Nephron progenitor cell (in vitro differentiated cells): Measurements from ENCODE around the gene FOXI1.

Experiments
- DNase-seq: peaks from one replicate; pipeline ENCODE4 v3.0.0; 2021
- H3K27ac Mint-ChIP-seq: 2 replicates; pipeline ENCODE4 v1.8.0; 2021; ENCODE audit warnings: mild to moderate bottlenecking, moderate library complexity, mixed read lengths
- H3K27me3 Mint-ChIP-seq: 2 replicates; pipeline ENCODE4 v1.8.0; 2021; ENCODE audit warnings: mild to moderate bottlenecking, low read depth, mixed read lengths; ENCODE audit not compliant: poor library complexity
- H3K36me3 Mint-ChIP-seq: 2 replicates; pipeline ENCODE4 v1.8.0; 2021; ENCODE audit warnings: low read depth, mixed read lengths
- H3K4me1 Mint-ChIP-seq: 2 replicates; pipeline ENCODE4 v1.8.0; 2021; ENCODE audit warnings: mixed read lengths
- H3K4me3 Mint-ChIP-seq: 2 replicates; pipeline ENCODE4 v1.8.0; 2021; ENCODE audit warnings: mild to moderate bottlenecking, moderate library complexity, mixed read lengths
- H3K9me3 Mint-ChIP-seq: 2 replicates; pipeline ENCODE4 v1.8.0; 2021; ENCODE audit warnings: mild to moderate bottlenecking, moderate library complexity, mixed read lengths
- TF ChIP-seq, protein P1 (sequence below): fragments of 200-600 bp; sonication (generic); IDR thresholded peaks from 2 replicates; pipeline ENCODE4 v1.5.0; 2021; ENCODE audit warnings: antibody characterized with exemption

Gene FOXI1

DNA sequence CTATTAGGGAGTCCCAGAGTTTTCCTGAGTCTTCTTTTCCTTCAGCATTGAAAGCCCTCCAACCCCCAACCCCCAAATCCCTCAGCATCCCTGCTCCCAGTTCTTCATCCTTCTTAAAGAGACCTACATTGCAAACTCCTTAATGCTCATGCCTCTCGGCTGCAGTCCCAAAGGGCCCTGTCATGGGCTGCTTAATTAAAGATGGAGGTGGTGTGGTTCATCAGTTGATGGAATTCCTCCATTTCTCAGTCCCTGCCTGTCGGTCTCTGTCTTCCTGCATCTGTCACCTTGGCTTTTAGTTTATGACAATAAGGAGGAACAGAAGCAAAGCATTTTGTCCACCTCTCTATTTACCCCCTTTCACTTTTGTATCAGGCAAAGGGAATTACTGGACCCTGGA lies 2.0 kb downstream of the FOXI1 start:
- H3K4me1 Mint-ChIP-seq: peaks cover 13% of the 10 kb centered on the region
- H3K27me3 Mint-ChIP-seq: peaks cover 17% of the 10 kb centered on the region
- TF ChIP-seq, protein P1, sequence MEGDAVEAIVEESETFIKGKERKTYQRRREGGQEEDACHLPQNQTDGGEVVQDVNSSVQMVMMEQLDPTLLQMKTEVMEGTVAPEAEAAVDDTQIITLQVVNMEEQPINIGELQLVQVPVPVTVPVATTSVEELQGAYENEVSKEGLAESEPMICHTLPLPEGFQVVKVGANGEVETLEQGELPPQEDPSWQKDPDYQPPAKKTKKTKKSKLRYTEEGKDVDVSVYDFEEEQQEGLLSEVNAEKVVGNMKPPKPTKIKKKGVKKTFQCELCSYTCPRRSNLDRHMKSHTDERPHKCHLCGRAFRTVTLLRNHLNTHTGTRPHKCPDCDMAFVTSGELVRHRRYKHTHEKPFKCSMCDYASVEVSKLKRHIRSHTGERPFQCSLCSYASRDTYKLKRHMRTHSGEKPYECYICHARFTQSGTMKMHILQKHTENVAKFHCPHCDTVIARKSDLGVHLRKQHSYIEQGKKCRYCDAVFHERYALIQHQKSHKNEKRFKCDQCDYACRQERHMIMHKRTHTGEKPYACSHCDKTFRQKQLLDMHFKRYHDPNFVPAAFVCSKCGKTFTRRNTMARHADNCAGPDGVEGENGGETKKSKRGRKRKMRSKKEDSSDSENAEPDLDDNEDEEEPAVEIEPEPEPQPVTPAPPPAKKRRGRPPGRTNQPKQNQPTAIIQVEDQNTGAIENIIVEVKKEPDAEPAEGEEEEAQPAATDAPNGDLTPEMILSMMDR: no peak
- no peak for DNase-seq
- H3K27ac Mint-ChIP-seq: peak overlapping the region; percentile 39
- H3K9me3 Mint-ChIP-seq: no peaks in the 10 kb centered on the region
- H3K4me3 Mint-ChIP-seq: no peak overlapping the region
- H3K36me3 Mint-ChIP-seq: no peaks in the 10 kb centered on the region

DNA sequence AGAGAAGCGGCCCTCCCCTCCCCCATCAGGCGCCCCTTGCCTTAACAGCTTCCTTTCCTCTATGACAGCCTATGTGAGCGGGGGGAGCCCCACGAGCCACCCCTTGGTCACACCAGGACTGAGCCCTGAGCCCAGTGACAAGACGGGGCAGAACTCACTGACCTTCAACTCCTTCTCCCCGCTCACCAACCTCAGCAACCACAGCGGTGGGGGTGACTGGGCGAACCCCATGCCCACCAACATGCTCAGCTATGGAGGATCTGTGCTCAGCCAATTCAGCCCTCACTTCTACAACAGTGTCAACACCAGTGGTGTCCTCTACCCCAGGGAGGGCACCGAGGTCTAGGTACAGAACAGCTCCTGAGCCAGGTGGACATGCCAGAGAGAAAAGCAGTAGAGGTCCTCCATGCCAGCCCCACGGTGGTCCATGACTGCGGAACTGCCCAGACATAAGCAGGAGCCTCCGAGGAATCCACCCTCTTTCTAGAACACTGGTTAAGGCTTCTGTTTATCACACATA lies 2.6 kb downstream of the FOXI1 start:
- Mint-ChIP-seq H3K27ac (no peak overlapping the region), H3K9me3 (no peaks in the 10 kb centered on the region), H3K4me1 (peaks cover 13% of the 10 kb centered on the region), H3K27me3 (peaks cover 17% of the 10 kb centered on the region), H3K36me3 (no peaks in the 10 kb centered on the region), H3K4me3 (no peak overlapping the region)
- TF ChIP-seq, protein P1: no peak
- no peak for DNase-seq

DNA sequence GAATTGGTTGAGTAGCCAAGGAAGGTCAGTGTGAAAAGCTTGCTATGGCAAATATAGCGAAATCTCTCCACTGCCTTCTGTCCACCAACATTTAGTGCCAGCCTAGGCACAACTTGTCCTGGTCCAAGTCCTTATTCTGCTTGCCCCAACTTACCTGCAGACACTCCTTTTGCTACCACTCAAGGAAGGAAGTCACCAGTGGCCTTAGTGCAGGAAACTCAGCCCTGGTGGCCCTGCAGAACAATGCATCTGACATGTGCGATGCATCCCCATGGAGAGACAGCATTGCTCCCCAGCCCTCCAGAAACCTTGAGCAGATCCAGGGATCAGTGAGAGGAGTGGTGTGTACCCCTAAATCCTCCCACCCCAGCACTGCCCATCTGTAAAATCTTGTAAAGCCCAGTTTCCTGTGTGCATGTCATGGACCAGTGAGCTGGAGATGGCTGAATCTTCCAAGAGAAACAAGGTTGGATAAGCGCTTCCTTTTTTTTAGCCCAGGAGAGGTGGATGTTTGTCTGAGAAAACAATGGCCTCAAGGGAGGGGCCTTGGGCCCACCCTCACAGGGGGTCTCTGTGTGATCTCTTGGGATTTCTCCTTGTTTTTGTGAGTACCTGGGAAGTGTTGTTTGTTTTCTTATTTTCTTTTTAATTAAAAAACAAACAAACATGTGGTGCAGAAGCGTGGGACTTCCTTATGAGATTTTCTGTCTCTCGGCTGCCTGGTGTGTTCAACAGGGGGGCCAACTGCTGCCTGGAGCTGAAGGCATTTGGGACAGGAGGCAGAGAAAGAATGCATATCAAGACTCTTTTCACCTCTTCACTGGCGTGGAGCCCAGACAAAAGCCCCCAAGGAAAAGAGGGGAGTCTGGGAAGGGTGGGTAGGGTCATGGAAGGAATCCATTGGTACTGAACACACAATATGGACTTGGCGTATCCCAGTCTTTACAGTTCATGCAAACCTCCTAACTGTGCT lies 3.6 kb downstream of the FOXI1 start:
- Mint-ChIP-seq H3K36me3 (no peaks in the 10 kb centered on the region), H3K9me3 (no peaks in the 10 kb centered on the region), H3K27me3 (peaks cover 17% of the 10 kb centered on the region), H3K4me1 (peaks cover 13% of the 10 kb centered on the region), H3K27ac (peak overlapping the region; percentile 42), H3K4me3 (no peak overlapping the region)
- TF ChIP-seq, protein P1: no peak
- no peak for DNase-seq

DNA sequence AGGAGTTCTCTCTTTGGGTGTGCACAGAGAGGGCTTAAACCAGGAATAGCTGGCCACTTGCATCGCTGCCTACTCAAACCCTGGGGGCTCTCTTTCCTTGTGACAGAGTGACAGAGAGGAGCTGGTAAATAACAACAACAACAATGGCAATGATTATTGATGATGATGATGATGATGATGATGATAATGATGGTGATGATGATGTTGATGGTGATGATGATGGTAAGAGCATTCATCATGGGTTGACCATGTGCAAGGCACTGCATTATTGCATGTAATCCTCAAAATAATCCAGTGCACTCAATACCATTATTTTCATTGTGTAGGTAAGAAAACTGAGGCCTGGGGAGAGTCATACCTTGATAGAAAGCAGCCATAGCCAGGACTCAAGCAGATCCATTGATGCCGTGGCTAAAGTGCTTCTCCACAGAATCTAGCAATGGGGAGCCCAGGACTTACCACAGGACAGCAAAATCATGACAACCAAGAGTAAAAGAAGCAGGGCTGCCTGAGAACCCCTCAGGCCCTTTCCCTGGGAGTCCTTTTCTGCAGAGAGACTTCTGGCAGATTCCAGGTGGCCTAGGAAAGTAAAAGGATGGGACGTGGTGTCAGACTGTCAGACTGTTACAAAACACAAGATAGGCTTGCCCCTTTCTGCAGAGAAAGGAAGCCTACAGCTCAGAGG lies 4.8 kb downstream of the FOXI1 start:
- no peaks in the 10 kb centered on the region for H3K36me3 Mint-ChIP-seq
- no peak overlapping the region for H3K27ac Mint-ChIP-seq
- H3K4me1 Mint-ChIP-seq: peaks cover 8% of the 10 kb centered on the region
- DNase-seq: no peak
- no peak overlapping the region for H3K4me3 Mint-ChIP-seq
- peaks cover 21% of the 10 kb centered on the region for H3K27me3 Mint-ChIP-seq
- H3K9me3 Mint-ChIP-seq: peaks cover 11% of the 10 kb centered on the region
- TF ChIP-seq, protein P1: no peak

DNA sequence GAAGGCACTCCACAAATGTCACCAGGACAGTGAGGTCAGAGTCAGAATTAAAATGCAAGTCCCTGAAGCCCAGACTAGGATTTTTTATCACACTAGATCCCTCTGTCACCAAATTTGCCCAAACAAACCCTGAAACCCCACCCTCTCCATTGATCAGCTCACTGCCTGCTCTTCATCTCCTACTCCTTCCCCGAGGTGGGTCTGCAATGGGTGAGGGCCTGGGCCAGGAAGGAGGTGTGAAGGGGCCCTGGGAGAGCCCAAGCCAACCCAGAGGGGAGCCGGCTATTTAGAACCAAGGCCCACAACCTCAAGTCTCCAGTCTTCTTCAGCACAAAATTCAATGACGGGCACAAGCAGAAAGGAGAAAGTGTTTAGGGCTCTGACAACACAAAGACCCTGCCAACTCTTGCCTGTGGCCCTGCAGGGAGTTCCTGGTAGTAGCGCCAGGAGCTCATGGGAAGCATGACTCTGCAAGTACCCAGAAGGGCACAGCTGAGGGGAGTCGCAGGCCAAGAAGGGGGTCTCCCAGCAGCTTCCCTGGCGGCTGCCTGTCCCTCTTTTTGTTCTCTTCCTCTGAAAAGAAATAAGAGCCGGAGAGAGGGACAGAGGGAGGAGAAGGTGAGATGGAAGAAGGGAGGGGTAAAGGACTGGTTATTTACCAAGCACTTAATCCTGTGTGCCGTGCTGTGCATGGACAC lies 5.5 kb downstream of the FOXI1 start:
- peaks cover 8% of the 10 kb centered on the region for H3K4me1 Mint-ChIP-seq
- DNase-seq: no peak

More for the DNA sequence above, 5.5 kb downstream of the FOXI1 start:
- Mint-ChIP-seq H3K4me3 (no peak overlapping the region), H3K27me3 (peaks cover 25% of the 10 kb centered on the region), H3K36me3 (no peaks in the 10 kb centered on the region), H3K27ac (peak overlapping the region; percentile 51), H3K9me3 (peaks cover 15% of the 10 kb centered on the region)
- TF ChIP-seq, protein P1: no peak
